Stimulated activated CD4-positive, alpha-beta T cell treated with anti-CD3 and anti-CD28 coated beads, Interleukin-12 subunit alpha, Interleukin-12 subunit beta, amount 100 ng/mL, for 48 hours (primary cell): ENCODE data around the gene FANCG.

Experiments used
- DNase-seq, 3 donors: peaks; one replicate each; pipeline ENCODE4 v3.0.0-alpha.2; 2020; ENCODE audit warnings: low read depth in 2 of 3, low spot score in 1 of 3

FANCG gene

GRCh38 chr9:35026671-35027070 is 53.1 kb downstream of the FANCG start:
- DNase-seq, result no peak
